LNCaP clone FGC (cell line): ENCODE measurements around the gene CNPPD1.

Experiments
- DNase-seq: peaks from one replicate; pipeline ENCODE4 v3.0.0-alpha.2; 2011; ENCODE audit warnings: low read depth
- H3K4me3 ChIP-seq: 2 replicates; pipeline ENCODE4 v1.5.1; 2011; ENCODE audit warnings: mild to moderate bottlenecking, low read depth, low read length, control low read depth
- TF ChIP-seq, protein P1 (sequence below): IDR thresholded peaks from 2 replicates; pipeline ENCODE4 v1.5.1; 2012; ENCODE audit warnings: mild to moderate bottlenecking; ENCODE audit not compliant: control insufficient read depth, insufficient read depth; ENCODE audit errors: extremely low read depth

CNPPD1 gene

DNA sequence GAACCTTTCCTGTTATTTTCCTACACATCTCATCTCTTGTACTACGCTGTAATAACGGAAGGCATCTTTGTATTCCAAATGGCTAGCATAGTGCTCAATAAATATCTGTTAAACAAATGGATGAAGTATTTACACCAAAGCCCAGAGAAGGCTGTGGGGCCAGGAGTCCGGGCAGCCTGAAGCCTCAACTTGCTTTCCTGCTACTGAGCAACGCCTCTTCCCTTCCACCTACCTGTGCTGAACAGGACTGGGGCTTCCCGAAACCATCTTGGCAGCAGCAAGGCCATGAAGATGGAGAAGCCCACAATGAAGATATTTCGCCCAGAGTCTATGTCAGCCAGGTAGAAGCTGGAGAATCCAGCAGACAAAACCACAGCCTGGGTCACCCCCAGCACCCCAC is 13.6 kb downstream of the CNPPD1 start:
- DNase-seq, result no peak
- TF ChIP-seq, protein P1, sequence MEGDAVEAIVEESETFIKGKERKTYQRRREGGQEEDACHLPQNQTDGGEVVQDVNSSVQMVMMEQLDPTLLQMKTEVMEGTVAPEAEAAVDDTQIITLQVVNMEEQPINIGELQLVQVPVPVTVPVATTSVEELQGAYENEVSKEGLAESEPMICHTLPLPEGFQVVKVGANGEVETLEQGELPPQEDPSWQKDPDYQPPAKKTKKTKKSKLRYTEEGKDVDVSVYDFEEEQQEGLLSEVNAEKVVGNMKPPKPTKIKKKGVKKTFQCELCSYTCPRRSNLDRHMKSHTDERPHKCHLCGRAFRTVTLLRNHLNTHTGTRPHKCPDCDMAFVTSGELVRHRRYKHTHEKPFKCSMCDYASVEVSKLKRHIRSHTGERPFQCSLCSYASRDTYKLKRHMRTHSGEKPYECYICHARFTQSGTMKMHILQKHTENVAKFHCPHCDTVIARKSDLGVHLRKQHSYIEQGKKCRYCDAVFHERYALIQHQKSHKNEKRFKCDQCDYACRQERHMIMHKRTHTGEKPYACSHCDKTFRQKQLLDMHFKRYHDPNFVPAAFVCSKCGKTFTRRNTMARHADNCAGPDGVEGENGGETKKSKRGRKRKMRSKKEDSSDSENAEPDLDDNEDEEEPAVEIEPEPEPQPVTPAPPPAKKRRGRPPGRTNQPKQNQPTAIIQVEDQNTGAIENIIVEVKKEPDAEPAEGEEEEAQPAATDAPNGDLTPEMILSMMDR, result no peak
- H3K4me3 ChIP-seq, result no peak overlapping the region

DNA sequence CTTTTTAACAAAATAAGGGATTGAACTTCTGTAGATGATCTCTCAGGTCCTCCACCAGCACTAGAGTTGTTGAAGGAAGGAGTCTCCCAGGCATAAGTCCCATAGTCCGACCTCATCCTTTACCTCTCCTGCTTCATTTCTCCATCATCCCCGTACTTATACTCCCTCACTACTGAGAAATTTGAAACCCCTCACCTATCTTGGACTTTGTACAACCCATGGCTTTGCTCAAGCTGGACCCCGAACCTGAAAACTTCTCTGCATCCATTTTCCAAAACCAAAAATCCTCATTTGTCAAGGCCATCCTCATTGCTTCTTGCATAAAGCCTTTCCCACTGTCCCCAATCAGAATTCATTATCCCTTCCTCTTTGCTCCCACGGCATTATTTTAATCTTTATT is 15.6 kb downstream of the CNPPD1 start:
- peak overlapping the region; percentile 60 for H3K4me3 ChIP-seq
- TF ChIP-seq, protein P1, result no peak
- DNase-seq, result no peak

GRCh38 chr2:219160186-219161017 is 16.3 kb downstream of the CNPPD1 start, which contains the start of gene NHEJ1:
TSS of gene NHEJ1 (minus strand) at chr2:219160815. CDS start at chr2:219158362, 2,453 bp downstream.
- peak within 1 kb of the TSS; percentile 60 for H3K4me3 ChIP-seq
- DNase-seq, result peak; percentile 60
- TF ChIP-seq, protein P1, result peak; percentile 76

GRCh38 chr2:219159771-219160185 is 16.9 kb downstream of the CNPPD1 start:
- no peak for DNase-seq
- H3K4me3 ChIP-seq, result peak overlapping the region; percentile 60
- TF ChIP-seq, protein P1, result no peak

GRCh38 chr2:219158586-219158985 is 18.1 kb downstream of the CNPPD1 start:
- no peak overlapping the region for H3K4me3 ChIP-seq
- DNase-seq, result no peak
- TF ChIP-seq, protein P1, result no peak

- DNase-seq, result no peak
- H3K4me3 ChIP-seq, result no peak overlapping the region
- TF ChIP-seq, protein P1, result no peak
These were observed 18.7 kb downstream of the CNPPD1 start for GRCh38 chr2:219158025-219158424.
